AG08395 (cell line): ENCODE results near the gene GABRB1.

Experiments
- DNase-seq: peaks from one replicate; pipeline ENCODE4 v3.0.0; 2012; ENCODE audit warnings: mixed read lengths, low spot score

The GABRB1 gene

DNA sequence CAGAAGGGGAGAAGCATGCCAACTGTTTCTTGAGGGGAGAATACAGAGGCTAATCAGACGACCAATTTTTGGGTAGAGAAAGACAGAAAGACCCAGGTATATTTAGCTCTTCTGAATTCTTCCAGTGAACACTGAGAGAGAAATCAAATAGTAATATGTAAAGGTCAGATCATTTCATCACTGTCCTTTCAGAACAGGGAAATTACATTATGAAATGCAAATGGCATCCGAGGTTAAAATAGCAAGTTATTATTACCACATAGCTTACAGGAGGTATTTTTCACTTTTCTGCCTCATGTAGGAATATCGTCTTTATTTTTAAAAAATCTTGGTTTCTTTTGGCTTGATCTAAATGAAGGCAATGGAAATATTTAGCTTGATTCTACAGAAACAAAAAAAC is 18.0 kb downstream of the GABRB1 start:
- no peak for DNase-seq

DNA sequence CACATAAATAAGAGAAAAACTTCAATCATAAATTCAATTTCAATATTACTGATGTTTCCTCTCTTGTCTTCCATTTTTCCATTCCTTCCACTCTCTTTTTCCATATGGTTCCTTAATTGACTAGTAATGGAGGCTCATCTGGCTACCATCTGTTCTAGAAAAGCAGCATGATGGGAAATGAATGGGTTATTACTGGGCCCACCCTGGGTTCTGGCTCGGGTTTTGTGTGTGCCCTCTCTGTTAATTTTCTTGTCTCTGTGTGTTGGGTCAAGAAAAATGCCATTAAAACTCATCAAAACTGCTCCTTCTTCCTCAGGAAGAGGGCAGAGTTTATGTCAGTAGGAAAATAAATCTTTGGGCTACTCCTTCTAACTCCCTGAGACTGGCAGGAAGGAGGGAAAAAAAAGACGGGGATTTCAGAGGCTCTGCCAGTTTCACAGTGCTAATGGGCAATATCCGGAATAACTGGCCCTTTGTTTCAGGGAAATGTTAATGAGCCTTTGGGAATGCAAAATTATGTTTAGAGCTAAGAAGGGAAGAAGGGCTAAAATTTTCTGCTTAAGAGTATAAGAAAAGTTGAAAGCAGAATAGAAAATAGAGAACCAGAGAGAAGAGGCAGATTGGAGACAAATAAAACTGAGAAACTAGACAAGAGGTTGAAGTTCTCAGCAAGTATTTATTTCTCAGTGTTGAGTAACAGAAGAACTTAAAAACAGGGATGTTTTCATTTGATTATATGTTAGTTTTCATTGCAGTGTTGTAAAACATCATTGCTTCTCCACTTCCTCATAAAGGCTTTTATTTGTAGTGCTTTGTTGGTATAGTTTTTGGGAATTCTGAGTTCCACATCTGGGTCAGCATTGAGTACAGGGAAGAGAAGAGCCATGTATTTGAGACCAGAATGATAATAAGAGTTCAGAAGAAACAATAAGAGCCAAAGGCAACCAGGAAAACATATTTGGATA is 19.7 kb downstream of the GABRB1 start:
- DNase-seq: no peak

DNA sequence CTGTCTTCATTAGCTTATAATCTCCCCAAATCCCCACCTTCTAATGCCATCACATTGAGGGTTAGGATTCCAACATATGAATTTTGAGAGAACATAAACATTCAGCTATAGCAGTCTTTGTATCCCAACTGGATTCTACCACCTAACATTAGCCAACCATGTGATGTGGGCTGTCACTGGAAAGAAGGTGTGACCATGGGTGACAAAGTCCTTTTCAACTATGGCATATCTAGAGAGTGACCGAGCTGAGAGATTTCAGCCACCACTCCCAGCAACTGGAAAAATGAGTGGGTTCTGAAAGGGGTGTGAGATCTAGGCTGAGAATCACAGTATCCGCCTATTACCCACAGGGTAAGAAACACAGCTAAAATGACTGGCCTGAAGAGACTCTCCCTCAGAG is 22.1 kb downstream of the GABRB1 start:
- no peak for DNase-seq

GRCh38 chr4:47054130-47054529 is 22.8 kb downstream of the GABRB1 start:
- no peak for DNase-seq

DNA sequence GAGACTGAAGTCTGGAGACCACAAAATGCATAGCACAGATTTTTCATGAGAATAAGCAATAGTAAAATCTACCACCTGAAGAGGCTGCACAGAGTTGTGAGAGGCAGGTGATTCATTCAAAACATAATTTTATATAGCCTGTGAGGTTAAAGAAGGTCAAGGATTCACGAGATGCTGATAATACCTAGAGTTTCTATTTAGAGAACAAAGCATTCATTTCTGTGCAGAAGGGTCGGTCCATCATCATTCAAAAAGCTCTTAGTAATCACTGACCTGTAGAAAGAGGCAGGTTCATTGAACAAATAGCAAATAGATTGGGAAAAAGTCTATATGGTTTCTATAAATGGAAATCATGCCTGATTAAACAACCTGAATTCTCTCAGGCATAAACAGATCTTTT is 26.6 kb downstream of the GABRB1 start:
- no peak for DNase-seq

- no peak for DNase-seq
Measured at GRCh38 chr4:47060561-47060960, 29.2 kb downstream of the GABRB1 start.

DNA sequence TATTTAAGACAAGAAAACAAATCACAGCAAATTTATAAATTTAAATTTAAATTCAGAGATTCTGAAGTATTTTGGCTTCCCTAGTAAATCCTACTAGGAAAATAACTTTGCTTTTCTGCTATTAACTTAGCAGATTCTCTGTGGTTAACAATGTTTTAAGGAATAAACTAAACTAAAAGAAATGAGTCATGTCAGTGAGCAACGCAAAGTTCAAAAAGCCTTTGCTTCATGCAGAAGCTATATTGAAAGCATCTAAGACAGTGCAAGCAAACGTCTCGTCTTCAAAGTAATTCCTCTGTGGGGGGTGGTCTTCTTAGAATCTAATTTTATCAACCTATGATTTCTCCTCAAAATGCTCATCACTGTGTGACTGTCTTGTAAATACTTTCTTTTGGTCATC is 30.1 kb downstream of the GABRB1 start:
- no peak for DNase-seq

GRCh38 chr4:47065051-47065481 is 33.7 kb downstream of the GABRB1 start:
- no peak for DNase-seq

DNA sequence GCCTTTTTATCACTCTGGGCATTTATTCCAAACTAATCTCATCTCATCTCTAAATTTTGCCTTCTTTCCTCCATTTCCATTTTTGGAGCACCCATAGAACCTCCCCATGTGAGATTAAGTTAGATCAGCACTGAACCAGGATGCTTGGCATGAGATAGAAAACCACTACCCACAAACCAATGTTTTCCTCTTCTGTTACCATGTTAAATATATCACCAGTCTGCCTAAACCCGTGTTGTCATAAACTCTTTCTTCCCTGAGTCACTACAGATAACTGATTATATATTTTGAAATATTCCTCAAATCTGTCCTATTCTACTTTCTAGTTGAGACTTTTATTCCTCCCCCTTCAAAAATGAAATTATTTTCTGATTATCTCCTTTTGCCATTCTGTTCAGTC is 37.6 kb downstream of the GABRB1 start:
- DNase-seq: no peak

GRCh38 chr4:47071901-47072341 is 40.6 kb downstream of the GABRB1 start:
- DNase-seq: no peak

GRCh38 chr4:47073647-47074046 is 42.3 kb downstream of the GABRB1 start:
- no peak for DNase-seq

- DNase-seq: no peak
Measured at GRCh38 chr4:47074816-47075215, 43.4 kb downstream of the GABRB1 start.

GRCh38 chr4:47075262-47075661 is 43.9 kb downstream of the GABRB1 start:
- no peak for DNase-seq

DNA sequence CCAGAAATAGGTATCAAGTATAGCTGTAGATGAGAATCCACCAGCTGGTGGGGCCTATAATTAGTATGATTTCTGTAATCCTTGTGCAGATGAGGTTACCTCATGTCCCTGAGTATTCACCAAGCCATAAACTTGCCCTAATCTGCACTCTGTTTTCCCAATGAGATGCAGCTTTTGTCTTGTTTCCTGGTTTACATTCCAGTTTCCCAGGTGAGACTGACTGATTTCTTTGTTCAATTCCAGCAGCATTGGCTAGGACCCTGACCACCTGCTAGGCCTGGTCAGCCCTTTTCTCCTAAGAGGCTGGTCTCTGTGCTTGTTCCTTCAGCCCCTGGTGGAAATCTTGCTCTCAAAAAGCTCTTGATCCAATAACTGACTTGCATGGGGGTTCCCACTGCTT is 44.6 kb downstream of the GABRB1 start:
- no peak for DNase-seq

DNA sequence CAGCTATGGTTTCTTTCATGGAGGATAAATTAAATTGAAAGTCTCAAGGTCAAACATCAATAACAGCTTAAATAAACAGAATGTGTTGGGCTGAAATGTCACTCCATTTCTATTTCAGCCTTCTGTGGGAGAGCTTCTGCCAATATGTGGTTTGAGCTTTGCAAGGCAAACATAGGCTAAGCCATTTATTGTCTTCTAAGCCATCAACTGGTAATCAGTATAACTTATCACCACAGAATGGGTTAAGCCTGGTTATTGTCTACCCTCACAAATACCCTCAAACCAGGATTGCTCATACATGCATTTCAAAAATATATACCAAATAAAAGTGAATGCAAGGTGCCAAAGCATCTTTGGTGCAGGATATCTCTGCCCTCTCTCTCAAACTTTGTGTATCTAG is 52.7 kb downstream of the GABRB1 start:
- no peak for DNase-seq

DNA sequence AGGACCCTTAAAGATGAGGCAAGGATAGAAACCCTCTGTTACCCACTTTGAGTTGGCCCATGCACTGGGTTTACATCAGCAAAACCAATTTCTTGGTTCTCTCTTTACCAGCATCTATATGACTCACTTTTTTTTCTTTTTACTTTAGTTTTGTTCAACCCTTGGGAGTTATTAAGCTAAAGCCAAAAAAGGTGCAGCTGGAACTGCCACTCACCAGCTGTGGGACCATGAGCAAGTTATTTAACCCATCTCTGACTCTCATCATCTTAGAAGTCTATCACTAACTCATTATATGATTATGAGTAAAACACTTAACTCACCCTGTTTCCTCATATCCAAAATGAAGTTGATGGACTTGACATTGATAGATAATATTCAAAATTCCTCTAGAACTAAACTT is 53.4 kb downstream of the GABRB1 start:
- no peak for DNase-seq

GRCh38 chr4:47088298-47088697 is 56.9 kb downstream of the GABRB1 start:
- DNase-seq: no peak

- no peak for DNase-seq
Measured at GRCh38 chr4:47095884-47096283, 64.5 kb downstream of the GABRB1 start.

DNA sequence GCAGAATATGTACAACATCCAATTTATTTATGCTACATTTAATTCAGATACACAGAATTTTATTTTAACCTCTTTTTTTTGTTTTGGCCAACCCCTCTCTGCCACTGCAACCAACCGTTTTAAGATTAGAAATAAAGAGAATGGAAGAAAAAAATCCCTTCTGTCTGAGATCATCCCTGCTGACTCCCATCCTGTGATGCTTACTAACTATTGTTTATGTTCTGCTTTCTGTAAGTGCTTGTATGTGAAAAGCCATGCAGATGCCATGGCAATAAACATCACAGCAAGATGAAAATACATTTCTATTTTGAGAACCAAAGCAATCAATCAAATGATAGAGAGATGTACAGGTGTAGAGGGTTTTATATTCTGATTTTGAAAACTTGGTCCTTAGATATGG is 70.1 kb downstream of the GABRB1 start:
- DNase-seq: no peak

GRCh38 chr4:47104986-47105385 is 73.6 kb downstream of the GABRB1 start:
- DNase-seq: no peak

DNA sequence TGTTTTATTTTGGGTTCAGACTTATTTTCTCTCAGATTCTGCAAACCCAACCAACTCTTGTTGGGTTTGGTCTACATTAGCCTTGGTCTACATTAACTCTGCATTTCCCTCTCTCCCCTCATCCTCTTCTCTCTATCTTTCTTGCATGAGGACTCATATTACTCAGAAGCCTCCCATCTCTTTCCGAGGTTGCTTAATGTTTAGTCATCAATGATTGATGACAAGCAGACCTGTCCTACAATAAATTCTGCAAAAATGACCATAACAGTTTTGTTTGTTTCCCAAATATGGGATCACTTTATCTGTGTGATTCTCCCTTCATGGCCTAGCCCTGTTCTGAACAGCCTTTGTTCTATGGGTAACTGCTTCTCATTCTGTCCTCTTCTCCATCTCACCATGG is 75.2 kb downstream of the GABRB1 start:
- DNase-seq: no peak

DNA sequence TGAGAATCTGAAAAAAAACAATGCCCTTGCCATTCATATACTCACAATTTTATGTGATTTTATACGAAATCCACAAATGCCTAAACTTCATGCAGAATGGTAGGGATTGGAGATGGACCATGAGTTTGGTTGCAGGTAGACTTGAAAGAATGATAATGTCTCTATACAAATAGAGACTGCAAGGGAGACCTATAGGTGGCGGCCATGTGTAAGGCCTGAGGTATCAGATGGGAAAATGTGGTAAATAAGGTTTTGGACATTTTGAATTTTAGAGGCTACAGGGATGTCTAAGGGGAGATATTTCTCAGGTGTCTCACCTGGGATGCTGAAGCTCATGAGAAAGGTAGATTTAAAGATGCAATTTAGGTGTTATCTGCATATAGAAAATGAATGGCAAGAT is 78.0 kb downstream of the GABRB1 start:
- DNase-seq: no peak

GRCh38 chr4:47110546-47111132 is 79.3 kb downstream of the GABRB1 start:
- DNase-seq: no peak
